HG02610 (cell line): ENCODE results near the gene GRK2.
"Not testable (repeated sequence)": the region's sequence is repeated elsewhere in the genome, so short reads cannot be mapped to it uniquely, and the experiment has no call there.

Experiments
- ATAC-seq: cut with Tn5 transposase; IDR thresholded peaks from one replicate; pipeline ENCODE4 v1.9.1; 2021; ENCODE audit warnings: mild to moderate bottlenecking, moderate library complexity; ENCODE audit not compliant: unreplicated experiment

GRK2 gene

DNA sequence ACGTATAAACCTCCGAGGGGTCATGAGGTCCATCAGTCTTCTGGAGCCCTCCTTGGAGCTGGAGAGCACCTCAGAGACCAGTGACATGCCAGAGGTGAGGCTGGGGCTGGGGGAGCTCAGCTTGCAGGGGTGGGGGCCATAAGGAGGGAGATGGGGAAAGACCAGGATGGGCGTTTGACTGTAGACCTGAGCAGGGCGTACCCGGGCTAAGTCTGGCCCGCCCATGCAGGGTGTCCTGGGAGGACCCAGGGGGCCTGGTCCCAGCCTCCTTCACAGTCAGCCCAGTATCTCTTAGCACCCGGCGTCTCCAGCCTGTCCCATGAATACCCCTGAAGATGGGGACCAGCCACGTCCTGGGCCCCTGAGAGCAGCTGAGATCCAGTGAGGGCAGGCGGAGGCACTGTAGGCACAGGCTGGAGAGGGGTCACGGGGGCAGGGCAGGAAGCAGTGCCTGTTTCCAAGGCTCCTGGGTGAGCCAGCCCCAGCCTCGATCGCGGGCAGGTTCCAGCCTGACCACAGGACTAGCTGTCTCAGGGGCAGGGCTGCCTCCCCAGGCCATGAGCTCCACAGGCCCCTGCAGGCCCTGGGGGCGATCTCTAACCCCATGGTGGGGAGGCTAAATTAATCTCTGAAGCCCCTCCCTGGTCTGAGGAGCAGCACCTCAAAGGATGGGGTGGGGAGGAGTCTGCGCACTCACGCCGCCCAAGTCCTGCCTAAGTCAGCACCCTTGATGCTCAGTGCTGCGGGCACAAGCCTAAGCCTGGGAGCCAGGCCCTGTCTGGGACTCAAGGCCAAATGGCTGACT lies 44.2 kb downstream of the GRK2 start:
- no peak for ATAC-seq

DNA sequence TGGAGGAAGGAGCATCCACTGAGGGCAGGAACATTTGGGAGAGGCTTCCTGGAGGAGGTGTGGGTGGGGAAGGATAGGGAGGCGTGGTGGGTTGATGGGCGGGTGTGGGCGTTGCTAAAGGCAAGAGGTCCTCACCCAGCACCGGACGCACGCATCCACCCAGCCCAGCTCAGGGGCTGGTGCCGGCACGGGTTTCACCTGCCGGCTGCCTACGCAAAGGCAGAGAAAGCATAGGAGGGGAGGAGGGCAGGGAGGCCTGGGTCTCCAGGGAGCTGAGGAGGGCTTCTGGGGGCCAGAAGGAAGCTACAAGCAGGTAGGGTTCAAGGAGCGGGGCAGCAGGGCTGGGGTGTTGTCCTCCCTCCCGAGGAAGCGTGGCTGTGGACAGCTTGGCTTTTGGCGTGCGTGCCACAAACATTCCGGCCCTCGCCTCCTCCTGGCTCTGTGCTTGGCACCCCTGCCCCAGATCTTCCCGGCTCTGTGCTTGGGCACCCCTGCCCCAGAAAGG lies 44.8 kb downstream of the GRK2 start:
- no peak for ATAC-seq

DNA sequence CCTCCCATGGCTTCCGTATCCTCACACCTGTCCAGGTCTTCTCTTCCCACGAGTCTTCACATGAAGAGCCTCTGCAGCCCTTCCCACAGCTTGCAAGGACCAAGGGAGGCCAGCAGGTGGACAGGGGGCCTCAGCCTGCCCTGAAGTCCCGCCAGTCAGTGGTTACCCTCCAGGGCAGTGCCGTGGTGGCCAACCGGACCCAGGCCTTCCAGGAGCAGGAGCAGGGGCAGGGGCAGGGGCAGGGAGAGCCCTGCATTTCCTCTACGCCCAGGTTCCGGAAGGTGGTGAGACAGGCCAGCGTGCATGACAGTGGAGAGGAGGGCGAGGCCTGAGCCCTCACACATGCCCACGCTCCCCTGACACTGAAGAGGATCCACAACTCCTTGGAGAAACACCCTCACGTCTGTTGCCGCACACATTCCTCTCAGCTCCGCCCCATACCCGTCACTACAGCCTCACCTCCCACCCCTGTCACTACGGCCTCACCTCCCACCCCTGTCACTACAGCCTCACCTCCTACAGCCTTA lies 45.3 kb downstream of the GRK2 start:
- no peak for ATAC-seq

DNA sequence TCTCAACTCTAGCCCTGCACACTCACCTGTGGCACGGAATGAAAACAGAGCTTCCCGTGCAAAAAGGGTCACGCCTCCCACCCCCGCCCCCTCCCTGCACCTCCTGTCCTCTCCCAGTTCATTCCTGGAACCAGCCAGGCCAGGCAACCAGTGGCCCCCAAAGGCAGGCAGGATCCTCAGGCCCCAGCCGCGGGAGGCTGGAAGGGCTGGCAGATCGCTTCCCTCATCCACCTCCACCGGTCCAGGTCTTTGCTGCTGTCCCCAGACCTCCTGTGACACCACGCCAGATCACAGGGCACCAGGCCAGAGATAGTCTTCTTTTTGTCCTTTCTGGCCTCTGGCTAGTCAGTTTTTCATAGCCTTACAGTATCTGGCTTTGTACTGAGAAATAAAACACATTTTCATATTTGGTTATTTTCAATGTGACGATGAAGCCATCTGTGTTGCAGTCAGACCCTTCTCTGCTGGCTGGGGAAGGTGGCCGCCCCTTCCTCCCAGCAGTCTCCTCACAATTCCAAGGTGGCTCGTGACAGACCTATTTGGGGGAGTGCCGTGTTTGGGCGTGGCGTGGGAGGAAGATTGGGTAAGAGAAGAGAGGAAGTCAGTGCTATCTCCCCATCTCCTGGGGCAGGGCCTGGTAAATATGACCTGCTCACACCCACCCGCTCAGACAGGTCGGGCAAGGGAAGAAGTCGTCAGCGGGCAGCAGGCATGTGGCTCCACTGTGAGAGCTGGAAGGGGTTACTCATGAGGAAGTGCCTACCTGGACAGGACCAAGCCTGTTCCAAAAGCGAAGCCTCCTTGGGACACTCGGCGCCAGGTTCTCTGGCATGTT lies 46.1 kb downstream of the GRK2 start:
- ATAC-seq = no peak

DNA sequence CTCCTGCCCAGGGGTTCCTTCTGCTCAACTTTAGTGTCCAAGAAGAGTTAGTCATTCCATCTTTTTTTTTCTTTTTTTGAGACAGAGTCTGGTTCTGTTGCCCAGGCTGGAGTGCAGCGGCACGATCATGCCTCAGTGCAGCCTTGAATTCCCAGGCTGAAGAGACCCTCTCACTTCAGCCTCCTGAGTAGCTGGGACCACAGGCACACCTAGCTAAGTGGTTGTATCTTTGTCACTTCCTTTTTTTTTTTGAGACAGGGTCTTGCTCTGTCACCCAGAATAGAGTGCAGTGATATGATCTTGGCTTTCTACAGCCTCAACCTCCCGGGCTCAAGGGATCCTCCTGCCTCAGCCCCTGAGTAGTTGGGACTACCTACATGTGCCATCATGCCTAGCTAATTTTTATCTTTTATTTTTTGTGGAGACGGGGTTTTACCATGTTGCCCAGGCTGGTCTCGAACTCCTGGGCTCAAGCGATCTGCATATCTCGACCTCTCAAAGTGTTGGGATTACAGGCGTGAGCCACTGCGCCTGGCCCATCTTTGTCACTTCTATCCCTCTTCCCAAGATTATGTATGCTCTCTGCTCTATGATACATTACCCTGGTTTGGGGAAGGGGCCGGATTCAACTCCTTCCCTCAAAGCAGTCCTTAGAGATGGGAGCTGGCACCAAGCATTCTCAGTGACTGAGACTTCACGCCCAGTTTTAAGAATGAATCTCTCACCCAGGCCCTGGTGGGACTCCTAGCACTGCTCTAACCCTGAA lies 47.0 kb downstream of the GRK2 start:
- ATAC-seq = no peak

DNA sequence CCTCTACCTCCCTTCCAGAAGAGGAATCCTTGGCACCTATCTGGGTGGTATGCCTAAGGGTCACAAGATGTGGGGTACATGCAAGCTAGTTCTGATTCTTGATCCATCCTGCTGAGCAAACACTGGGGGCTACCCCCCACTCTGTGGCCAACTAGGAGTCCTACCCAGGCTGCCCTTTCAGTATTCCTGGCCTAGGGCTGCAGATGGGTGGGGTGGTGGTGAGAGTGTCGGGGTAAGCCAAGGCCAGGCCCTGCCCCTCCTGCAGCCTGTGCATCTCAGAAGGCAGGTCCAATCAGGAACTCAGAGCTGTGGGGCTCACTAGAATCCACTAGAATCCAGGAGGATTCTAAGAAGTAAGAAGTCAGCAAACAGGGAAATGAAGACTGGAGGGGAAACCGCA lies 47.9 kb downstream of the GRK2 start:
- ATAC-seq = no peak

DNA sequence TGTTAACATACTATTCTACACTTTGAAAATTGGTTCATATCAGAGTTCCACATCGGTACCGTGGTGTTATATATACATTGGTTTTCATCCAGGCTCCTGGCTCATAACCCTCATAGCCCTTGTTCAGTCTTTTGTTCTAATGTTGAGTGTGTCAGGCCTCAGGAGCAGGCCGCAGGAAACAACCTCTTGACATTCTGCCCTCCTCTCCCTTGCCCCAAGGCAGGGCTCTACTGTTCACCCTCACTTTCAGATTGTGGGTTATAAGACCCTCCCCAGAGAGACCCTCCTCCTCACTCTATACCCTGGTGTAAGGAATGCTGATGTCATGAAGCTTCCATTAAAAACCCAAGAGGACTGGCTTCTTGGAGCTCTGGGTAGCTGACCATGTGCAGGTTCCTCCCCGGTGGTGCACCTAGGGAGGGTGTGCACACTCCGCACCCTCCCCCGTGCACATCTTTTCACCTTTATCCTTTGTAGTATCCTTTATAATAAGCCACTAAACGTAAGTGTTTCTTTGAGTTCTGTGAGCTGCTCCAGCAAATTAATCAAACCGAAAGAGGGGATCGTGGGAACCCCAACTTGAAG lies 49.1 kb downstream of the GRK2 start:
- no peak for ATAC-seq

DNA sequence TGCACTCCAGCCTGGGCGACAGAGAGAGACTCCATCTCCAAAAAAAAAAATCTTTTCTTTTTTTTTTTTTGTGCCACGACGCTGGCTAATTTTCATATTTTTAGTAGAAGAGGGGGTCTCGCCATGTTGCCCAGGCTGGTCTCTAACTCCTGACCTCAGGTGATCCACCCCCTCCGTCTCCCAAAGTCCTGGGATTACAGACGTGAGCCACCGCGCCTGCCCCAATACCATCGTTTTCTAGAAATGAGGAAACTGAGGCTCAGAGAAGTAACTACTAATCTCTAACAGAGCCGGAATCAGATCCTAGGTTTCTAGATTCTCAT lies 50.6 kb downstream of the GRK2 start:
- ATAC-seq = no peak

DNA sequence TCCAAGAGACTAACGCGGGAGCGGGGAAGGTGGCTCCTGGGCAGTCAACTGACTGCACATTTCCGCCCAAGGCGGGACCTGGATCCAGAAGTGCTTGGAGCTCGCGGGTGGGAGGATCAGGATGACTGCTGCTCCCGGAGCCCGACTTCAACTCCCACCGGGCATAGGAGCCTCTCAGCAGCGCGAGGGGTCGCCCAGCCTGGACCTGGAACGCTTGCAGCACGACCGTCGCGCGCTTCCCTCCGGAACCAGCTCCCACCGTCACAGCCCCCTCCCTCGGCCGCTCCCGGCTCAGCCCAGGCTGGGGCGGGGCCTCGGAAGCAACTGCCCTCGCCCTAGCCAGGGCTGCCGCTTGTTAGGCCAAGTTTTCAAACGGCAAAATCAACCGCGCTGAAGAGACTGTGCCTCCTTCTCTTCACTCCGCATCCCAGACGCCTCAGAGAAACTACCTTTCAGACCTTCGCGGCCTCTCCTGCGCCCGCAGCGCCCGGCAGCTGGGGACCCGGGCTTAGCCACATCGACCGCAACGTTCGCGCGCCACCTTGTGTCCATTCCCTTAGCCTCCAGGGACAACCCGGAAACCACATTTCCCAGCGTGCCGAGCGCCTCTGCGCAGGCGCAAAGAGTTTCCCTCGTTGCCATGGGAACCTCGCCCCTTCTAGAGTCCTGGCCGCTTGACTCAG lies 51.1 kb downstream of the GRK2 start:
- peak; percentile 71 for ATAC-seq

DNA sequence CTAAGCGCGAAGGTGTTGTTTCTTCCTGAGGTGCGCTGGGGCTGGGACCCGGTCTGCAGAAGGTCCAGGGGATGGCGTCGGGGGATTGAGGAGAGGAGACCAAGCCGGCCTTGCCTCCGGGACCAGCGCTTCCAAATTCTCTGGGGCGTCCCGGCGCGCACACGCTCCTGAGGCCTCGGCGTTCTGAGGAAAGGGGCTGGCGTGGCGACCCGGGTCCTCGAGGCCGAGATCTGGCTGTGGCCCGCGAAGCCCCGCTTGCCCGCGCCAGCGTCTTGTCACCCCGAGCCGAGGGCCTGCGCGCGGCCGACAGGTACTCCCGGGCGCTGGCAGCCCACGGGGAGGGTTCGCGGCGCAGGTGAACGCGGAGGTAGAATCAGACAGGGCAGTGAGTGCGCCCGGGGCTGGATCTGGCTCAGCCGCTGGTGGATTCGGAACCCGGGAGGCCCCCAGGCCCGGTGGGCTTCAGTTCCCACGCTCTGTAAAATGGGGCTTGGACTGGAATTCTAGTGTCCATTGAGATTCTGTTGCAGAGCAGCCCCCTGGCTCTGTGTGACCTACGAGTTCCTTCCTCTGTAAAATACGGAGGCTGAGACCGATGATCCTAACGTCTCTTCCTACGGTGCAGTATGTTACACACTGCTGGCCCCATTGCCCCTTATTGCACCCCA lies 51.7 kb downstream of the GRK2 start:
- peak; percentile 19 for ATAC-seq

DNA sequence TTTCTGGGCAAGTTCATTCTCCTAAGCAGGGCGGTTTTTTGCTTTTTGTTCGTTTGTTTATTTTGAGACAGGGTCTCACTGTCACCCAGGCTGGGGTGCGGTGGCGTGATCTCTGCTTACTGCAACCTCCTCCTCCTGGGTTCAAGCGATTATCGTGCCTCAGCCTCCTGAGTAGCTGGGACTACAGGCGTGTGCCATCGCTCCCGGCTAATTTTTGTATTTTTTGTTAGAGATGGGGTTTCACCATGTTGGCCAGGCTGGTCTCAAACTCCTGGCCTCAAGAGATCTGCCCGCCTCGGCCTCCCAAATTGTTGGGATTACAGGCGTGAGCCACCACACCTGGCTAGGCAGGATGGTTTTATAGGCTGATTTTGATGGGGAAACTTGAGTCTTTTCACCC lies 52.6 kb downstream of the GRK2 start:
- ATAC-seq = not testable (repeated sequence)

DNA sequence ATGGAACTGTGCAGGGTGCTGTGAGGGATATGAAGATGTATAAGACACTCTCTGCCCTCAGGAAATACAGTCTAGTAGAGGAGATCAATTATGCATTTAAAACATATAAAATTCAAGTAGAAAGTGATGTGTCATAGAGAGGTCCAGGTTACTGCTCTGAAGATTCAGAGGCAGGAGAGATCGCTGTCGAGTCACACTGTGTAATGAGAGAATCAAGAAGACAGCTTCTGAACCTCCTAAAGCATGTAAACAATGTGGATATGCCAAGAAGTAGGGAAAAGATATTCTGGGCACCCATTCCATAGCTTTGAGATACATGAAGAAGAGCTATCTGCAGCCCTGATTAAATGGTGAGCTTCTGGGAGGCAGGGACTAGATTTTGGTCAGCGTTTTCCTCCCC lies 53.7 kb downstream of the GRK2 start:
- ATAC-seq = no peak

DNA sequence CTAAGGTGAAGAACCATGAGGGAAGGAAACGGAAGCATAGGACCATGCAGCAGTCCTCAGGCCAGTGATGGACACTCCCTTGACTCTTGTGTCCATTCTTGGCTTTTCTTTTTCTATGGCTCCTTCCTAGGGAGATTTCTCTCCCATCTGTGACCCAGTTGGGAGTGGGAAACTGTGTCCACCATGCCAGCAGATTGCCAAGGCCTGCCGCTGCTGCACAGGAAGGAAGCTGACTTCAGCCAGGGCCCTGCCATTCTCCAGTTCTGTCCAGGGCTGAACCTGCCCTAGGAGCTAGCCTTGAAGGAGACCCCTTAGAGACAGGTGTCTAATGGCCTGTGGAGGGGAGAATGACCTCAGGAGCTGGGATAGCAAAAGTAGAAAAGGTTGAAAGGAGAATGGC lies 54.4 kb downstream of the GRK2 start:
- ATAC-seq = no peak

DNA sequence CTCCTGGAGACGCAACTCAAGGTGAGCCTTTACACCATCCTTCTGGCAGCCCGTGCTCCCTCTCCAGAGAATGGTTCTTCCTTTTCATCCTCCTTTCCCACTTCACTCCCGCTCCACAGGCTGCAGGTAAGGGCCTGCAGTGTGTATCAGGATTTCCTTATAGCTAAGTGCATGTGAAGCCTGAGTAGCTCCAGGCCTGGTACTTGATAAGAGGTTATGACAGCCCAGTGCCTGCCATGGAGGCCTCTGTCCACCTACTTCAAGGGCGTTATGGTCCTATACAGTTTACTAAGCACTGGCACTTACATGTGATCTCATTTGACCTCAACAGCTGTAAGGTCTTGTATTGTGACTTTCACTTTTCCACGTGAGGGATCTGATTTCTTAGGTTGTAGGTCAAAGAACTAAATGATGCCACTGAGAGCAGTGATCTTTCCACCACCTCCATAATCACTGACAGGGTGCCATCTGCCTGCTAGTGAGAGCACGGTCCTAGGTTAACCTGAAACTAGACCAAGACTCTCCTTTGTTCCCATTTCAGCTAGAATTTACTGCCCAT lies 55.1 kb downstream of the GRK2 start:
- ATAC-seq = no peak

DNA sequence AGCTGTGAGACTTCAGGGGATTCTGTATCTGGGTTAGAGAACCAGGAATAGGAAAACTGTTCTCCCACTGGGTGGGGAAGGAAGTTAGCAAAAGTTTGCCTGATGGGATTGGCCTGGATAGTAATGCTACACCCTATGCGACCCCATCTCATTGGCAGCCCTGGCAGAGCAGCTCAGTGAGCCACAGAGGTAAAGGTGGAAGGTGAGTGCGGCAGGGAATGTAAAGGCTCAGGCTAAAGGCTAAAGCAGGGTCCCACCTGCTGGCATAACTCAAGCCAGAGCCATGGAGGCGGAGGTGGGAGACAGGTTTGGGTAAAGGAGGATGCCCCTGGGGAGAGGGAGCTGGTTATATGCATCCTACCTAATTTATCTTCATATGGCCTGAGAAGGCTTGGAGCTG lies 55.8 kb downstream of the GRK2 start:
- no peak for ATAC-seq

DNA sequence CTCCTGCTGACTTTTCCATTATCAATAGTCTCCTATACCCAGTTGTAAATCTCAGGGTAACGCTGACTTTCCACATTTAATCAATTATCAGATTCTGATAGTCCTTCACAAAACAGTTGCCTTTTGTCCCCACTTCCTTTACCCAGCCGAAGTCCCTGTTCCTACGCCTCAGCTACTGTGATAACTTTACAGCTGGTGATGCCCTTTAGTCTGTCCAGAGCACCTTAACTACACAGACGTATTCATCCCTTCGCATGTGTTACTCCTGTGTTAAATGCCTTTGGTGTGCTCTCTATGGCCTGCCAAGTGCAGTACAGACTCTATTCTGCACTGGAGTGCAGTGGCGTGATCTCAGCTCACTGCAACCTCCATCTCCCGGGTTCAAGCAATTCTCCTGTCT lies 57.3 kb downstream of the GRK2 start:
- ATAC-seq = no peak

DNA sequence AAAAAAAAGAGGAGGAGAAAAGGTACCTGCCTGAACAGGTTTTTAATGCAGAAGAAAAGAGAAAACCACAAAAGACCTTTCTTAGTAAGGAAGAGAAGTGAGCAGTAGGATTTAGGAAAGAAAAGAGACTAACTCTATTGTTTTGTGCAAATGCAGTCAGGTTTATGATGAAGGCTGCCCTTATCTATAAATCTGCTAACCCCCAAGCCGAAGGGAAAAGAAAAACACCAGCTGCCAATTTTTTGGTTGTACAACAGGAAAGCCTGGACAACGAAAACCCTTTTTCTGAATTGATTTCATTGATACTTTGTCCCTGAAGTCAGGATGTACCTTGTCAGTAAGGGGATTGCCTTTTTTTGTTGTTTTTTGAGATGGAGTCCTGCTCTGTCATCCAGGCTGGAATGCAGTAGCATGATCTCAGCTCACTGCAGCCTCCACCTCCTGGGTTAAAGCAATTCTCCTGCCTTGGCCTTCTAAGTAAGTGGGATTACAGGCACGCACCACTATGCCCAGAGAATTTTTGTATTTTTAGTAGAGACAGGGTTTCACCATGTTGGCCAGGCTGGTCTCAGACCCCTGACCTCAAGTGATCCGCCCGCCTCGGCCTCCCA lies 65.9 kb downstream of the GRK2 start:
- ATAC-seq = no peak
